BLaER1 treated with 17β-estradiol and CSF1 and Interleukin-3, amounts not matched to agents 10 nM and 100 nM (cell line): ENCODE measurements around the gene CD36.

Experiments
- H3K27ac ChIP-seq, 11 experiments: shearing (Covaris generic); formaldehyde crosslinking; 2 replicates each; pipeline ENCODE4 v1.8.1; 2022
- H3K27me3 ChIP-seq, 11 experiments: shearing (Covaris generic); formaldehyde crosslinking; 2 replicates each; pipeline ENCODE4 v1.8.1; 2022
- H3K36me3 ChIP-seq, 11 experiments: shearing (Covaris generic); formaldehyde crosslinking; 2 replicates each; pipeline ENCODE4 v1.8.1; 2022
- H3K4me1 ChIP-seq, 10 experiments: shearing (Covaris generic); formaldehyde crosslinking; 2 replicates each; pipeline ENCODE4 v1.8.1; 2022
- H3K4me2 ChIP-seq, 11 experiments: shearing (Covaris generic); formaldehyde crosslinking; 2 replicates each; pipeline ENCODE4 v1.8.1; 2022
- H3K4me3 ChIP-seq, 10 experiments: shearing (Covaris generic); formaldehyde crosslinking; 2 replicates each; pipeline ENCODE4 v1.8.1; 2022
- H3K9ac ChIP-seq, 11 experiments: shearing (Covaris generic); formaldehyde crosslinking; 2 replicates each; pipeline ENCODE4 v1.8.1; 2022
- H3K9me3 ChIP-seq, 11 experiments: shearing (Covaris generic); formaldehyde crosslinking; replicated peaks in 1 of 11; 2 replicates each; pipeline ENCODE4 v1.8.1; 2022
- H4K20me1 ChIP-seq, 11 experiments: shearing (Covaris generic); formaldehyde crosslinking; 2 replicates each; pipeline ENCODE4 v1.8.1; 2022
- Cebpa-rat ChIP-seq, 11 experiments: shearing (Covaris generic); IDR thresholded peaks; 2 replicates each; pipeline ENCODE4 v1.8.1; 2022

The CD36 gene

GRCh38 chr7:80632819-80633218, 5.6 kb upstream of the CD36 start:
- no peak overlapping the region for H3K9ac ChIP-seq
- no peaks in the 10 kb centered on the region for H4K20me1 ChIP-seq
- H3K27ac ChIP-seq, result peak overlapping the region in 3 of 11 experiments; percentile 1 to 75 (median 21); a peak in 4 of 22 replicates
- TF ChIP-seq Cebpa-rat (IDR thresholded peaks at IDR 0.05), result no peak
- H3K36me3 ChIP-seq, result no peaks in the 10 kb centered on the region
- H3K9me3 ChIP-seq, result peaks cover 0 to 18% (median 0%) of the 10 kb centered on the region in 11 experiments; a peak in 5 of 22 replicates
- H3K4me2 ChIP-seq, result peak overlapping the region in 4 of 11 experiments; percentile 43 to 65 (median 60); a peak in 5 of 22 replicates
- H3K4me3 ChIP-seq, result no peak overlapping the region
- 0 out of 22 replicates have a peak, but pooled peaks cover 0 to 5% (median 0%) of the 10 kb centered on the region in 11 experiments for H3K27me3 ChIP-seq
- H3K4me1 ChIP-seq, result peaks cover 0 to 67% (median 15%) of the 10 kb centered on the region in 10 experiments; a peak in 11 of 20 replicates

GRCh38 chr7:80634505-80634904, 3.9 kb upstream of the CD36 start:
- Histone ChIP-seq H3K4me3 (no peak overlapping the region), H3K4me1 (peaks cover 0 to 76% (median 20%) of the 10 kb centered on the region in 10 experiments; a peak in 11 of 20 replicates), H3K36me3 (no peaks in the 10 kb centered on the region), H3K9me3 (peaks cover 0 to 19% (median under 1%) of the 10 kb centered on the region in 11 experiments; a peak in 7 of 22 replicates), H3K4me2 (peak overlapping the region in 4 of 11 experiments; percentile 16 to 77 (median 31); a peak in 4 of 22 replicates), H4K20me1 (no peaks in the 10 kb centered on the region), H3K27ac (peak overlapping the region in 8 of 11 experiments; percentile 48 to 88 (median 70); a peak in 14 of 22 replicates), H3K9ac (peak overlapping the region in 1 of 11 experiments; percentile 48; a peak in 1 of 22 replicates), H3K27me3 (no peaks in the 10 kb centered on the region)
- TF ChIP-seq Cebpa-rat (IDR thresholded peaks at IDR 0.05), result peak in 3 of 11 experiments; percentile 62 to 82 (median 78); a peak in 5 of 22 replicates

- Histone ChIP-seq H3K9ac (no peak overlapping the region), H3K9me3 (peaks cover 0 to 24% (median 4%) of the 10 kb centered on the region in 11 experiments; a peak in 7 of 22 replicates), H3K4me1 (peaks cover 0 to 76% (median 20%) of the 10 kb centered on the region in 10 experiments; a peak in 11 of 20 replicates), H4K20me1 (no peaks in the 10 kb centered on the region), H3K27me3 (no peaks in the 10 kb centered on the region), H3K36me3 (no peaks in the 10 kb centered on the region), H3K4me2 (peak overlapping the region in 4 of 11 experiments; percentile 1 to 82 (median 72); a peak in 6 of 22 replicates), H3K4me3 (no peak overlapping the region), H3K27ac (peak overlapping the region in 8 of 11 experiments; percentile 13 to 88 (median 70); a peak in 14 of 22 replicates)
- TF ChIP-seq Cebpa-rat (IDR thresholded peaks at IDR 0.05), result no peak
Observed at GRCh38 chr7:80635533-80635932, 2.9 kb upstream of the CD36 start.

- Histone ChIP-seq H3K9ac (no peak overlapping the region), H3K27me3 (no peaks in the 10 kb centered on the region), H3K4me2 (peak overlapping the region in 4 of 11 experiments; percentile 1 to 82 (median 72); a peak in 6 of 22 replicates), H3K4me1 (peaks cover 0 to 76% (median 20%) of the 10 kb centered on the region in 10 experiments; a peak in 11 of 20 replicates), H3K36me3 (no peaks in the 10 kb centered on the region), H3K9me3 (peaks cover 0 to 24% (median 4%) of the 10 kb centered on the region in 11 experiments; a peak in 7 of 22 replicates), H3K4me3 (no peak overlapping the region), H3K27ac (peak overlapping the region in 1 of 11 experiments; percentile 68; a peak in 3 of 22 replicates), H4K20me1 (no peaks in the 10 kb centered on the region)
- no peak for TF ChIP-seq Cebpa-rat (IDR thresholded peaks at IDR 0.05)
Observed at GRCh38 chr7:80635998-80636397, 2.4 kb upstream of the CD36 start.

- Histone ChIP-seq H3K27ac (peak overlapping the region in 4 of 11 experiments; percentile 34 to 87 (median 82); a peak in 6 of 22 replicates), H3K4me1 (peaks cover 0 to 79% (median 21%) of the 10 kb centered on the region in 10 experiments; a peak in 11 of 20 replicates), H3K36me3 (no peaks in the 10 kb centered on the region), H3K9me3 (peaks cover 0 to 24% (median 4%) of the 10 kb centered on the region in 11 experiments; a peak in 7 of 22 replicates), H3K4me2 (peak overlapping the region in 4 of 11 experiments; percentile 64 to 82 (median 80); a peak in 5 of 22 replicates), H3K9ac (no peak overlapping the region), H3K4me3 (no peak overlapping the region), H3K27me3 (no peaks in the 10 kb centered on the region), H4K20me1 (peaks cover 0 to 5% (median 0%) of the 10 kb centered on the region in 11 experiments; a peak in 2 of 22 replicates)
- TF ChIP-seq Cebpa-rat (IDR thresholded peaks at IDR 0.05), result no peak
Observed at GRCh38 chr7:80636709-80637108, 1.7 kb upstream of the CD36 start.

GRCh38 chr7:80637454-80637853, 988 bp upstream of the CD36 start:
- peak overlapping the region in 6 of 11 experiments; percentile 39 to 82 (median 72); a peak in 11 of 22 replicates for H3K4me2 ChIP-seq
- H3K27me3 ChIP-seq, result no peaks in the 10 kb centered on the region
- peak overlapping the region in 5 of 11 experiments; percentile 44 to 78 (median 69); a peak in 10 of 22 replicates for H3K9ac ChIP-seq
- H3K4me1 ChIP-seq, result peaks cover 0 to 78% (median 15%) of the 10 kb centered on the region in 10 experiments; a peak in 11 of 20 replicates
- H3K36me3 ChIP-seq, result no peaks in the 10 kb centered on the region
- H3K9me3 ChIP-seq, result peaks cover 0 to 24% (median 4%) of the 10 kb centered on the region in 11 experiments; a peak in 7 of 22 replicates
- TF ChIP-seq Cebpa-rat (IDR thresholded peaks at IDR 0.05), result no peak
- H3K4me3 ChIP-seq, result peak overlapping the region in 1 of 10 experiments; percentile 55; a peak in 1 of 20 replicates
- H4K20me1 ChIP-seq, result peaks cover 0 to 11% (median 0%) of the 10 kb centered on the region in 11 experiments; a peak in 2 of 22 replicates
- peak overlapping the region in 7 of 11 experiments; percentile 36 to 87 (median 80); a peak in 13 of 22 replicates for H3K27ac ChIP-seq

GRCh38 chr7:80639011-80639410, 569 bp downstream of the CD36 start:
- Histone ChIP-seq H3K4me2 (peak overlapping the region in 4 of 11 experiments; percentile 64 to 84 (median 80); a peak in 4 of 22 replicates), H3K9ac (peak overlapping the region in 1 of 11 experiments; percentile 78; a peak in 2 of 22 replicates), H3K27ac (peak overlapping the region in 3 of 11 experiments; percentile 84 to 87 (median 85); a peak in 5 of 22 replicates), H3K4me3 (peak overlapping the region in 3 of 10 experiments; percentile 55 to 59 (median 57); a peak in 6 of 20 replicates), H4K20me1 (peaks cover 0 to 26% (median 0%) of the 10 kb centered on the region in 11 experiments; a peak in 2 of 22 replicates), H3K4me1 (peaks cover 0 to 81% (median 14%) of the 10 kb centered on the region in 10 experiments; a peak in 11 of 20 replicates), H3K9me3 (peaks cover 0 to 22% (median 4%) of the 10 kb centered on the region in 11 experiments; a peak in 7 of 22 replicates), H3K27me3 (no peaks in the 10 kb centered on the region), H3K36me3 (peaks cover 0 to 2% (median 0%) of the 10 kb centered on the region in 11 experiments; a peak in 1 of 22 replicates)
- TF ChIP-seq Cebpa-rat (IDR thresholded peaks at IDR 0.05), result no peak

GRCh38 chr7:80640846-80641245, 2.4 kb downstream of the CD36 start:
- Histone ChIP-seq H3K4me1 (peaks cover 0 to 66% (median 12%) of the 10 kb centered on the region in 10 experiments; a peak in 11 of 20 replicates), H3K27ac (peak overlapping the region in 2 of 11 experiments; percentile 27 to 85; a peak in 5 of 22 replicates), H3K4me3 (peak overlapping the region in 3 of 10 experiments; percentile 55 to 59 (median 57); a peak in 6 of 20 replicates), H3K4me2 (peak overlapping the region in 4 of 11 experiments; percentile 45 to 84 (median 62); a peak in 6 of 22 replicates), H3K9ac (peak overlapping the region in 2 of 11 experiments; percentile 52 to 65; a peak in 2 of 22 replicates), H3K36me3 (peaks cover 0 to 10% (median 0%) of the 10 kb centered on the region in 11 experiments; a peak in 5 of 22 replicates), H3K9me3 (peaks cover 0 to 10% (median 4%) of the 10 kb centered on the region in 11 experiments; a peak in 6 of 22 replicates), H4K20me1 (peaks cover 0 to 42% (median 0%) of the 10 kb centered on the region in 11 experiments; a peak in 3 of 22 replicates), H3K27me3 (no peaks in the 10 kb centered on the region)
- TF ChIP-seq Cebpa-rat (IDR thresholded peaks at IDR 0.05), result no peak
